ENCODE data around the gene CSAG2.
"Not testable (repeated sequence)": the region's sequence is repeated elsewhere in the genome, so short reads cannot be mapped to it uniquely, and the experiment has no call there.

The CSAG2 gene

GRCh38 chrX:152706500-152706899, 2.6 kb downstream of the CSAG2 start:
- H2BK12ac ChIP-seq (ENCODE audit: low read length); H3K9ac ChIP-seq (ENCODE audit: low read length); H3K27me3 ChIP-seq (ENCODE audit: insufficient read depth, low read length); H3K23ac ChIP-seq (ENCODE audit: low read length); H2BK120ac ChIP-seq (ENCODE audit: insufficient read depth, low read length, poor library complexity); H4K12ac ChIP-seq (ENCODE audit: low read depth, low read length); H3K27ac ChIP-seq (ENCODE audit: low read depth, low read length); H3K4me3 ChIP-seq (ENCODE audit: low read depth, low read length); H2AFZ ChIP-seq (ENCODE audit: insufficient read depth, low read length, poor library complexity); H2AK5ac ChIP-seq (ENCODE audit: low read length); H3K4ac ChIP-seq (ENCODE audit: low read depth, low read length); H3K79me1 ChIP-seq (ENCODE audit: low read length); H3K14ac ChIP-seq (ENCODE audit: low read length); H3K36me3 ChIP-seq (ENCODE audit: control insufficient read depth in 1 of 2, insufficient read depth in 2 of 2, low read length in 2 of 2); DNase-seq; H4K8ac ChIP-seq (ENCODE audit: low read depth, low read length); H3K9me3 ChIP-seq (ENCODE audit: insufficient read depth, low read depth, low read length); H3K4me2 ChIP-seq (ENCODE audit: low read length); H3K79me2 ChIP-seq (ENCODE audit: control insufficient read depth, insufficient read depth, low read length, poor library complexity); H2BK5ac ChIP-seq (ENCODE audit: low read depth, low read length, poor library complexity); H3K18ac ChIP-seq (ENCODE audit: low read length); H4K91ac ChIP-seq (ENCODE audit: low read depth, low read length); H3K4me1 ChIP-seq (ENCODE audit: control insufficient read depth in 1 of 2, insufficient read depth in 2 of 2, low read length in 2 of 2): not testable (repeated sequence)
- WGBS (ENCODE audit: extremely low coverage, insufficient coverage, insufficient read length): no CpG with 5 or more reads among the region's 7 CpGs

GRCh38 chrX:152700390-152700789, 8.7 kb downstream of the CSAG2 start:
- H2BK5ac ChIP-seq (ENCODE audit: low read depth, low read length, poor library complexity); H2BK12ac ChIP-seq (ENCODE audit: low read length); H3K27me3 ChIP-seq (ENCODE audit: insufficient read depth, low read length); DNase-seq; H3K9ac ChIP-seq (ENCODE audit: low read length); H3K4ac ChIP-seq (ENCODE audit: low read depth, low read length); H3K36me3 ChIP-seq (ENCODE audit: control insufficient read depth in 1 of 2, insufficient read depth in 2 of 2, low read length in 2 of 2); H4K12ac ChIP-seq (ENCODE audit: low read depth, low read length); H4K91ac ChIP-seq (ENCODE audit: low read depth, low read length); H3K4me2 ChIP-seq (ENCODE audit: low read length); H3K14ac ChIP-seq (ENCODE audit: low read length); H2AFZ ChIP-seq (ENCODE audit: insufficient read depth, low read length, poor library complexity); H3K23ac ChIP-seq (ENCODE audit: low read length); H3K27ac ChIP-seq (ENCODE audit: low read depth, low read length); H4K8ac ChIP-seq (ENCODE audit: low read depth, low read length); H3K9me3 ChIP-seq (ENCODE audit: insufficient read depth, low read depth, low read length); H3K18ac ChIP-seq (ENCODE audit: low read length); H3K4me3 ChIP-seq (ENCODE audit: low read depth, low read length); H2AK5ac ChIP-seq (ENCODE audit: low read length); H3K4me1 ChIP-seq (ENCODE audit: control insufficient read depth in 1 of 2, insufficient read depth in 2 of 2, low read length in 2 of 2); H3K79me2 ChIP-seq (ENCODE audit: control insufficient read depth, insufficient read depth, low read length, poor library complexity); H2BK120ac ChIP-seq (ENCODE audit: insufficient read depth, low read length, poor library complexity); H3K79me1 ChIP-seq (ENCODE audit: low read length): not testable (repeated sequence)
- WGBS (ENCODE audit: extremely low coverage, insufficient coverage, insufficient read length): no CpG with 5 or more reads among the region's 5 CpGs

GRCh38 chrX:152697952-152698931, 10.8 kb downstream of the CSAG2 start, which contains the start of gene MAGEA3:
MAGEA3 (plus strand) TSS chrX:152698794; CDS start chrX:152700833, 2,039 bp downstream.
- H3K4me3 ChIP-seq (ENCODE audit: low read depth, low read length); H2BK120ac ChIP-seq (ENCODE audit: insufficient read depth, low read length, poor library complexity); H3K4me2 ChIP-seq (ENCODE audit: low read length); H3K27ac ChIP-seq (ENCODE audit: low read depth, low read length); H4K8ac ChIP-seq (ENCODE audit: low read depth, low read length); H4K12ac ChIP-seq (ENCODE audit: low read depth, low read length); H3K4me1 ChIP-seq (ENCODE audit: control insufficient read depth in 1 of 2, insufficient read depth in 2 of 2, low read length in 2 of 2); H3K9me3 ChIP-seq (ENCODE audit: insufficient read depth, low read depth, low read length); H2AK5ac ChIP-seq (ENCODE audit: low read length); H3K79me2 ChIP-seq (ENCODE audit: control insufficient read depth, insufficient read depth, low read length, poor library complexity); H4K91ac ChIP-seq (ENCODE audit: low read depth, low read length); H3K9ac ChIP-seq (ENCODE audit: low read length); H2AFZ ChIP-seq (ENCODE audit: insufficient read depth, low read length, poor library complexity); H3K79me1 ChIP-seq (ENCODE audit: low read length); H3K18ac ChIP-seq (ENCODE audit: low read length); H3K4ac ChIP-seq (ENCODE audit: low read depth, low read length); DNase-seq; H3K23ac ChIP-seq (ENCODE audit: low read length); H3K27me3 ChIP-seq (ENCODE audit: insufficient read depth, low read length); H2BK5ac ChIP-seq (ENCODE audit: low read depth, low read length, poor library complexity); H3K36me3 ChIP-seq (ENCODE audit: control insufficient read depth in 1 of 2, insufficient read depth in 2 of 2, low read length in 2 of 2); H2BK12ac ChIP-seq (ENCODE audit: low read length); H3K14ac ChIP-seq (ENCODE audit: low read length): not testable (repeated sequence)
- WGBS (ENCODE audit: extremely low coverage, insufficient coverage, insufficient read length): no CpG with 5 or more reads among the region's 34 CpGs

- not testable (repeated sequence) for H2BK5ac ChIP-seq (ENCODE audit: low read depth, low read length, poor library complexity); H3K14ac ChIP-seq (ENCODE audit: low read length); H4K8ac ChIP-seq (ENCODE audit: low read depth, low read length); H2AK5ac ChIP-seq (ENCODE audit: low read length); H3K79me1 ChIP-seq (ENCODE audit: low read length); DNase-seq; H3K4ac ChIP-seq (ENCODE audit: low read depth, low read length); H3K18ac ChIP-seq (ENCODE audit: low read length); H4K91ac ChIP-seq (ENCODE audit: low read depth, low read length); H3K4me1 ChIP-seq (ENCODE audit: control insufficient read depth in 1 of 2, insufficient read depth in 2 of 2, low read length in 2 of 2); H2BK120ac ChIP-seq (ENCODE audit: insufficient read depth, low read length, poor library complexity); H3K79me2 ChIP-seq (ENCODE audit: control insufficient read depth, insufficient read depth, low read length, poor library complexity); H3K36me3 ChIP-seq (ENCODE audit: control insufficient read depth in 1 of 2, insufficient read depth in 2 of 2, low read length in 2 of 2); H3K4me3 ChIP-seq (ENCODE audit: low read depth, low read length); H3K9me3 ChIP-seq (ENCODE audit: insufficient read depth, low read depth, low read length); H3K23ac ChIP-seq (ENCODE audit: low read length); H3K4me2 ChIP-seq (ENCODE audit: low read length); H2AFZ ChIP-seq (ENCODE audit: insufficient read depth, low read length, poor library complexity); H3K27ac ChIP-seq (ENCODE audit: low read depth, low read length); H3K9ac ChIP-seq (ENCODE audit: low read length); H3K27me3 ChIP-seq (ENCODE audit: insufficient read depth, low read length); H4K12ac ChIP-seq (ENCODE audit: low read depth, low read length); H2BK12ac ChIP-seq (ENCODE audit: low read length)
- WGBS (ENCODE audit: extremely low coverage, insufficient coverage, insufficient read length): no CpG with 5 or more reads among the region's 3 CpGs
These were observed 28.1 kb downstream of the CSAG2 start for GRCh38 chrX:152681012-152681411.
